HEK293 (cell line): Measurements from ENCODE around the gene PASK.

Experiments used
- CTCF ChIA-PET: fragments of 350-600 bp; formaldehyde crosslinking; extraction: SDS; loops from one replicate; lab custom pipeline; 2021; ENCODE audit warnings: antibody characterized with exemption; lab: Yijun Ruan, JAX
- POLR2A ChIA-PET: fragments of 300-600 bp; formaldehyde crosslinking; extraction: SDS; loops from one replicate; lab custom pipeline; 2020; ENCODE audit warnings: antibody characterized with exemption, inconsistent platforms; lab: Yijun Ruan, JAX
- H3K27ac ChIP-seq: fragments of 200-500 bp; sonication (Bioruptor generic); 2 replicates; pipeline ENCODE4 v1.5.1; 2014; ENCODE audit warnings: low read depth, low read length, control low read depth, inconsistent platforms; ENCODE audit errors: extremely low read depth
- H3K36me3 ChIP-seq, 2 experiments: fragments of 200-500 bp in 1 of 2; sonication (Bioruptor generic) in 1 of 2; 1 replicate in 1 of 2; 2 replicates in 1 of 2; pipeline ENCODE4 v1.5.1; 2014 to 2017; ENCODE audit warnings: inconsistent platforms in 2 of 2, low read length in 2 of 2; ENCODE audit not compliant: control insufficient read depth in 2 of 2, insufficient read depth in 1 of 2
- H3K4me1 ChIP-seq: fragments of 200-500 bp; sonication (Bioruptor generic); 2 replicates; pipeline ENCODE4 v1.5.1; 2014; ENCODE audit warnings: mild to moderate bottlenecking, low read length, inconsistent platforms; ENCODE audit not compliant: control insufficient read depth, insufficient read depth
- H3K4me3 ChIP-seq: 2 replicates; pipeline ENCODE4 v1.5.1; 2011; ENCODE audit warnings: low read depth, mild to moderate bottlenecking, control low read depth, low read length, moderate library complexity
- H3K9me3 ChIP-seq: fragments of 200-500 bp; sonication (Bioruptor generic); 2 replicates; pipeline ENCODE4 v1.5.1; 2014; ENCODE audit warnings: low read depth, low read length, inconsistent platforms; ENCODE audit not compliant: control insufficient read depth, insufficient read depth
- KLF1 ChIP-seq: fragments of 450-650 bp; formaldehyde crosslinking; IDR thresholded peaks from 2 replicates; pipeline ENCODE4 v1.5.1; 2016; ENCODE audit warnings: missing biosample characterization, missing genetic modification characterization
- PRDM10 ChIP-seq: fragments of 450-650 bp; formaldehyde crosslinking; IDR thresholded peaks from 2 replicates; pipeline ENCODE4 v1.5.1; 2016; ENCODE audit warnings: missing biosample characterization, missing genetic modification characterization
- ZBTB49 ChIP-seq: fragments of 450-650 bp; formaldehyde crosslinking; IDR thresholded peaks from 2 replicates; pipeline ENCODE4 v1.5.1; 2016; ENCODE audit warnings: missing biosample characterization, missing genetic modification characterization, low read depth
- ZEB2 ChIP-seq: fragments of 450-650 bp; formaldehyde crosslinking; IDR thresholded peaks from 2 replicates; pipeline ENCODE4 v1.5.1; 2016; ENCODE audit warnings: missing biosample characterization, missing genetic modification characterization
- ZNF112 ChIP-seq: fragments of 450-650 bp; formaldehyde crosslinking; IDR thresholded peaks from 2 replicates; pipeline ENCODE4 v1.5.0; 2017; ENCODE audit warnings: missing biosample characterization, missing genetic modification characterization
- ZNF138 ChIP-seq: fragments of 450-650 bp; formaldehyde crosslinking; IDR thresholded peaks from 2 replicates; pipeline ENCODE4 v1.5.1; 2016; ENCODE audit warnings: missing biosample characterization, missing genetic modification characterization, borderline replicate concordance
- ZNF211 ChIP-seq: fragments of 450-650 bp; formaldehyde crosslinking; IDR thresholded peaks from 2 replicates; pipeline ENCODE4 v1.5.1; 2016; ENCODE audit warnings: low read depth, missing biosample characterization, missing genetic modification characterization
- ZNF341 ChIP-seq: fragments of 450-650 bp; formaldehyde crosslinking; IDR thresholded peaks from 2 replicates; pipeline ENCODE4; 2016; ENCODE audit warnings: low read depth, missing biosample characterization, missing genetic modification characterization
- ZNF518A ChIP-seq: fragments of 450-650 bp; formaldehyde crosslinking; conservative IDR thresholded peaks from 2 replicates; pipeline ENCODE4 v1.5.1; 2016; ENCODE audit warnings: low read depth, missing biosample characterization, missing genetic modification characterization
- ZNF660 ChIP-seq: fragments of 450-650 bp; IDR thresholded peaks from 2 replicates; pipeline ENCODE4 v1.5.1; 2018; ENCODE audit warnings: missing biosample characterization, mild to moderate bottlenecking, missing genetic modification characterization
- ZNF843 ChIP-seq: fragments of 450-650 bp; formaldehyde crosslinking; IDR thresholded peaks from 2 replicates; pipeline ENCODE4 v1.5.1; 2016; ENCODE audit warnings: missing biosample characterization, missing genetic modification characterization
- TF ChIP-seq, protein P1 (sequence below): fragments of 450-650 bp; formaldehyde crosslinking; IDR thresholded peaks from 2 replicates; pipeline ENCODE4 v1.5.1; 2017; ENCODE audit warnings: missing biosample characterization, missing genetic modification characterization

PASK gene

GRCh38 chr2:241193271-241193670 is 44.0 kb upstream of the PASK start:
- Histone ChIP-seq H3K9me3 (no peaks in the 10 kb centered on the region), H3K4me1 (no peaks in the 10 kb centered on the region), H3K27ac (no peak overlapping the region), H3K4me3 (no peak overlapping the region), H3K36me3 (no peaks in the 10 kb centered on the region)
- CTCF ChIA-PET = no interaction called here
- POLR2A ChIA-PET = no interaction called here
- TF ChIP-seq ZEB2 (tag by site-specific recombination) = no peak
- TF ChIP-seq ZNF843 (tag by site-specific recombination) = no peak
- no peak for TF ChIP-seq ZNF660
- no peak for TF ChIP-seq ZBTB49
- no peak for TF ChIP-seq ZNF112 (tag by site-specific recombination)
- TF ChIP-seq, protein P1, sequence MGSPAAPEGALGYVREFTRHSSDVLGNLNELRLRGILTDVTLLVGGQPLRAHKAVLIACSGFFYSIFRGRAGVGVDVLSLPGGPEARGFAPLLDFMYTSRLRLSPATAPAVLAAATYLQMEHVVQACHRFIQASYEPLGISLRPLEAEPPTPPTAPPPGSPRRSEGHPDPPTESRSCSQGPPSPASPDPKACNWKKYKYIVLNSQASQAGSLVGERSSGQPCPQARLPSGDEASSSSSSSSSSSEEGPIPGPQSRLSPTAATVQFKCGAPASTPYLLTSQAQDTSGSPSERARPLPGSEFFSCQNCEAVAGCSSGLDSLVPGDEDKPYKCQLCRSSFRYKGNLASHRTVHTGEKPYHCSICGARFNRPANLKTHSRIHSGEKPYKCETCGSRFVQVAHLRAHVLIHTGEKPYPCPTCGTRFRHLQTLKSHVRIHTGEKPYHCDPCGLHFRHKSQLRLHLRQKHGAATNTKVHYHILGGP = no peak
- TF ChIP-seq ZNF518A (tag by site-specific recombination) = no peak
- TF ChIP-seq PRDM10 = no peak
- no peak for TF ChIP-seq ZNF211 (tag by site-specific recombination)
- TF ChIP-seq ZNF341 (tag by site-specific recombination) = no peak

DNA sequence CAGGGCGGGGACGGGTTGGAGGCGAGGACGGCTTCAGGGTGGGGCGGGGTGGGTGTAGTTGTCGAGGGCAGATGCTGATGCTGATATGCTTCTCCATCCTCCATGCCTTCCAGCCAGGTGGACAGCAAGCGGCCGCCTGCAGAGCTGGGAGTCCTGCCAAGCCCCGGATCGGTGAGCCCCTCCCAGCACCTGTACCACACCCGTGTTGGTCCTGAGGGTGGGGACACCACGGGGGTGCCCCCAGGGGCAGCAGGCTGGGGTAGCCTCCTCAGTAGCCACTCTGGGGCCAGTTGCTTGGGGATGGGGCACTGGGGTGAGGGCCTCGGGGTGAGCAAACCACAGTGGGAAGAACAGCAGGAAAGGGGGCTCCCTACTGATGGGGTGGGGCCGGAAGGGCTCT is 41.8 kb upstream of the PASK start:
- Histone ChIP-seq H3K36me3 (no peaks in the 10 kb centered on the region), H3K9me3 (no peaks in the 10 kb centered on the region), H3K4me3 (no peak overlapping the region), H3K27ac (no peak overlapping the region), H3K4me1 (no peaks in the 10 kb centered on the region)
- POLR2A ChIA-PET = no interaction called here
- CTCF ChIA-PET = no interaction called here
- TF ChIP-seq ZNF138 (tag by site-specific recombination) = no peak
- TF ChIP-seq KLF1 (tag by site-specific recombination) = peak; percentile 96
